ENCODE results near the gene VSTM1. TPM values are rescaled to one million over a fixed set of nuclear protein-coding genes. Genes with fewer than 3 reads are reported as not detected.

VSTM1 gene
- total RNA-seq, 1 experiment from 2014 or later = not detected

DNA sequence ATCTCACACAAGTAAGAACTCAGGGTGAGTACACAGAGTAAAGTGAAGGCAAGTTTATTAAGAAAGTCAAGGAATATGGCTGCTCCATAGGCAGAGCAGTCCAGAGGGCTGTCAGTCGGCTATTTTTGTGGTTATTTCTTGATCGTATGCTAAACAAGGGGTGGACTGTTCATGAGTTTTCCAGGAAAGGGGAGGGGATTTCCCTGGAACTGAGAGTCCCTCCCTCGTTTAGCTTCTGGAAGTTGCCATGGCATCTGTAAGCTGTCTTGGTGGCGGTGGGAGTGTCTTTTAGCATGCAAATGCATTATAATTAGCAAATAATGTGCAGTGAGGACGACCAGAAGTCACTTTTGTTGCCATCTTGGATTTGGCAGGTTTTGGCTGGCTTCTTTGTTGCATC is 5.8 kb upstream of the VSTM1 start:
- H3K4me2 ChIP-seq (ENCODE audit: insufficient read depth, insufficient read length, low read length) = no peak overlapping the region
- no peak overlapping the region for H3K23ac ChIP-seq (ENCODE audit: insufficient read length, low read depth, low read length)
- H3K18ac ChIP-seq (ENCODE audit: insufficient read length, low read depth, low read length) = no peak overlapping the region
- DNase-seq = no peak
- H2BK120ac ChIP-seq (ENCODE audit: low read depth, low read length, poor library complexity, severe bottlenecking) = no peak overlapping the region
- H3K56ac ChIP-seq (ENCODE audit: insufficient read length, low read depth, low read length) = no peak overlapping the region
- no peaks in the 10 kb centered on the region for H3K79me2 ChIP-seq (ENCODE audit: insufficient read depth, low read length)
- no peak overlapping the region for H4K91ac ChIP-seq (ENCODE audit: insufficient read length, low read depth, low read length)
- H2BK5ac ChIP-seq (ENCODE audit: insufficient read length, low read length) = no peak overlapping the region
- no peak overlapping the region for H2BK15ac ChIP-seq (ENCODE audit: low read depth, low read length)
- Mint-ChIP-seq H3K4me1 (no peaks in the 10 kb centered on the region), H3K27ac (no peak overlapping the region), H3K4me3 (no peak overlapping the region), H3K27me3 (ENCODE audit: low read depth) (peaks cover 4% of the 10 kb centered on the region), H3K9me3 (peaks cover 4 to 8% of the 10 kb centered on the region in 2 experiments; a peak in 4 of 5 replicates), H3K36me3 (ENCODE audit: insufficient read depth in 1 of 3, low read depth in 3 of 3) (no peaks in the 10 kb centered on the region)
- no peak overlapping the region for H3T11ph ChIP-seq (ENCODE audit: low read length)
- no peaks in the 10 kb centered on the region for H4K20me1 ChIP-seq (ENCODE audit: control insufficient read depth, insufficient read depth, insufficient read length)
- TF ChIP-seq, protein P1, sequence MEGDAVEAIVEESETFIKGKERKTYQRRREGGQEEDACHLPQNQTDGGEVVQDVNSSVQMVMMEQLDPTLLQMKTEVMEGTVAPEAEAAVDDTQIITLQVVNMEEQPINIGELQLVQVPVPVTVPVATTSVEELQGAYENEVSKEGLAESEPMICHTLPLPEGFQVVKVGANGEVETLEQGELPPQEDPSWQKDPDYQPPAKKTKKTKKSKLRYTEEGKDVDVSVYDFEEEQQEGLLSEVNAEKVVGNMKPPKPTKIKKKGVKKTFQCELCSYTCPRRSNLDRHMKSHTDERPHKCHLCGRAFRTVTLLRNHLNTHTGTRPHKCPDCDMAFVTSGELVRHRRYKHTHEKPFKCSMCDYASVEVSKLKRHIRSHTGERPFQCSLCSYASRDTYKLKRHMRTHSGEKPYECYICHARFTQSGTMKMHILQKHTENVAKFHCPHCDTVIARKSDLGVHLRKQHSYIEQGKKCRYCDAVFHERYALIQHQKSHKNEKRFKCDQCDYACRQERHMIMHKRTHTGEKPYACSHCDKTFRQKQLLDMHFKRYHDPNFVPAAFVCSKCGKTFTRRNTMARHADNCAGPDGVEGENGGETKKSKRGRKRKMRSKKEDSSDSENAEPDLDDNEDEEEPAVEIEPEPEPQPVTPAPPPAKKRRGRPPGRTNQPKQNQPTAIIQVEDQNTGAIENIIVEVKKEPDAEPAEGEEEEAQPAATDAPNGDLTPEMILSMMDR (conservative IDR thresholded peaks at IDR 0.05) = no peak
- H2BK20ac ChIP-seq (ENCODE audit: low read depth, low read length, poor library complexity, severe bottlenecking) = no peak overlapping the region
- H3K4ac ChIP-seq (ENCODE audit: low read depth, low read length) = no peak overlapping the region
- no peak overlapping the region for H3K14ac ChIP-seq (ENCODE audit: insufficient read depth, low read length)
- no peak overlapping the region for H3K27ac ChIP-seq (ENCODE audit: insufficient read length, low read depth, low read length)
- no peak overlapping the region for H2AK5ac ChIP-seq (ENCODE audit: insufficient read length, low read length)
- no peak overlapping the region for H2BK12ac ChIP-seq (ENCODE audit: insufficient read length, low read depth, low read length)
- no peak overlapping the region for H4K8ac ChIP-seq (replicated peaks; ENCODE audit: insufficient read length, low read depth, low read length)
- no peaks in the 10 kb centered on the region for H3K4me1 ChIP-seq (ENCODE audit: insufficient read depth, low read length)
- H2AFZ ChIP-seq (ENCODE audit: low read length) = no peak overlapping the region
- WGBS (ENCODE audit: extremely low coverage, insufficient read length, low lambda C conversion rate) = no CpG with 5 or more reads among the region's 5 CpGs
- no peaks in the 10 kb centered on the region for H3K23me2 ChIP-seq (ENCODE audit: insufficient read length, low read depth, low read length, poor library complexity, severe bottlenecking)
- no peak overlapping the region for H3K9ac ChIP-seq (ENCODE audit: extremely low read depth, insufficient read length, low read length)
- H4K5ac ChIP-seq (ENCODE audit: insufficient read length, low read depth, low read length) = no peak overlapping the region
- no peaks in the 10 kb centered on the region for H3K9me3 ChIP-seq (ENCODE audit: control insufficient read depth, low read depth, low read length)
- no peaks in the 10 kb centered on the region for H3K27me3 ChIP-seq (ENCODE audit: insufficient read depth, low read length)
- no peaks in the 10 kb centered on the region for H3K79me1 ChIP-seq (ENCODE audit: insufficient read depth, low read depth, low read length, poor library complexity, severe bottlenecking)
